ENCODE data around the gene CLEC4C.

Gene CLEC4C

GRCh38 chr12:7751394-7751793 is 4.2 kb upstream of the CLEC4C start:
- ChIA-PET CTCF (no interaction called here), POLR2A (no interaction called here)
- TF ChIP-seq L3MBTL2 (conservative IDR thresholded peaks at IDR 0.05) (no peak), HDGF (IDR thresholded peaks at IDR 0.05; ENCODE audit: borderline replicate concordance) (no peak), NFRKB (IDR thresholded peaks at IDR 0.05) (no peak), CTBP1 (IDR thresholded peaks at IDR 0.05; ENCODE audit: borderline replicate concordance) (no peak), SP1 (IDR thresholded peaks at IDR 0.05) (no peak), FOXK2 (IDR thresholded peaks at IDR 0.05) (no peak), FOXM1 (IDR thresholded peaks at IDR 0.05; ENCODE audit: borderline replicate concordance) (no peak), BHLHE40 (IDR thresholded peaks at IDR 0.05; ENCODE audit: borderline replicate concordance) (no peak), ELF4 (IDR thresholded peaks at IDR 0.05) (no peak), FOXA1 (IDR thresholded peaks at IDR 0.05) (no peak), ZNF384 (IDR thresholded peaks at IDR 0.05) (no peak), TARDBP (IDR thresholded peaks at IDR 0.05) (no peak), LEF1 (IDR thresholded peaks at IDR 0.05; ENCODE audit: borderline replicate concordance) (no peak), SUZ12 (IDR thresholded peaks at IDR 0.05) (no peak), ARNT (IDR thresholded peaks at IDR 0.05) (no peak)
- TF ChIP-seq, protein P1, sequence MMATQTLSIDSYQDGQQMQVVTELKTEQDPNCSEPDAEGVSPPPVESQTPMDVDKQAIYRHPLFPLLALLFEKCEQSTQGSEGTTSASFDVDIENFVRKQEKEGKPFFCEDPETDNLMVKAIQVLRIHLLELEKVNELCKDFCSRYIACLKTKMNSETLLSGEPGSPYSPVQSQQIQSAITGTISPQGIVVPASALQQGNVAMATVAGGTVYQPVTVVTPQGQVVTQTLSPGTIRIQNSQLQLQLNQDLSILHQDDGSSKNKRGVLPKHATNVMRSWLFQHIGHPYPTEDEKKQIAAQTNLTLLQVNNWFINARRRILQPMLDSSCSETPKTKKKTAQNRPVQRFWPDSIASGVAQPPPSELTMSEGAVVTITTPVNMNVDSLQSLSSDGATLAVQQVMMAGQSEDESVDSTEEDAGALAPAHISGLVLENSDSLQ (IDR thresholded peaks at IDR 0.05): no peak
- DNase-seq (ENCODE audit: extremely low spot score): no peak

GRCh38 chr12:7750350-7750749 is 3.2 kb upstream of the CLEC4C start:
- CTCF ChIA-PET: no interaction called here
- no peak for TF ChIP-seq ELF4 (IDR thresholded peaks at IDR 0.05)
- no peak for TF ChIP-seq L3MBTL2 (conservative IDR thresholded peaks at IDR 0.05)
- TF ChIP-seq SP1 (IDR thresholded peaks at IDR 0.05): no peak
- no peak for TF ChIP-seq HDGF (IDR thresholded peaks at IDR 0.05; ENCODE audit: borderline replicate concordance)
- TF ChIP-seq TARDBP (IDR thresholded peaks at IDR 0.05): no peak
- TF ChIP-seq, protein P1 (IDR thresholded peaks at IDR 0.05): no peak
- no peak for TF ChIP-seq FOXA1 (IDR thresholded peaks at IDR 0.05)
- no peak for DNase-seq (ENCODE audit: extremely low spot score)
- POLR2A ChIA-PET: no interaction called here

DNA sequence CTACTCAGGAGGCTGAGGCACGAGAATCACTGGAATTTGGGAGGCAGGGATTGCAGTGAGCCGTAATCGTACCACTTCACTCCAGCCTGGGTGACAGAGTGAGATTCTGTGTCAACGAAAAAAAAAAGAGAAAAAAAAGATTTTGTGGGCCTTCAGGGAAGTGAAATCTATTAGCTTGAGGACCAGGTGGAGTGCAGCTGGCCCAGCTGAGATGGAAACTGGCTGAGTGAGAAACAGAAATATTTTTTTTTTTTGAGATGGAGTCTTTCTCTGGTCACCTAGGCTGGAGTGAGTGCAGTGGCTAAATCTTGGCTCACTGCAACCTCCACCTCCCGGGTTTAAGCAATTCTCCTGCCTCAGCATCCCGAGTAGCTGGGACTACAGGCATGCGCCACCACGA is 2.3 kb upstream of the CLEC4C start:
- ChIA-PET POLR2A (no interaction called here), CTCF (no interaction called here)
- no peak for TF ChIP-seq NFRKB (IDR thresholded peaks at IDR 0.05)
- TF ChIP-seq BHLHE40 (IDR thresholded peaks at IDR 0.05; ENCODE audit: borderline replicate concordance): no peak
- no peak for TF ChIP-seq FOXM1 (IDR thresholded peaks at IDR 0.05; ENCODE audit: borderline replicate concordance)
- TF ChIP-seq, protein P1 (IDR thresholded peaks at IDR 0.05): no peak
- no peak for TF ChIP-seq FOXK2 (IDR thresholded peaks at IDR 0.05)
- TF ChIP-seq SUZ12 (IDR thresholded peaks at IDR 0.05): no peak
- no peak for TF ChIP-seq L3MBTL2 (conservative IDR thresholded peaks at IDR 0.05)
- TF ChIP-seq HDGF (IDR thresholded peaks at IDR 0.05; ENCODE audit: borderline replicate concordance): no peak
- no peak for DNase-seq (ENCODE audit: extremely low spot score)

GRCh38 chr12:7748852-7749251 is 1.7 kb upstream of the CLEC4C start:
- no peak for DNase-seq (ENCODE audit: extremely low spot score)
- POLR2A ChIA-PET: no interaction called here
- no peak for TF ChIP-seq FOXA1 (IDR thresholded peaks at IDR 0.05)
- TF ChIP-seq BHLHE40 (IDR thresholded peaks at IDR 0.05; ENCODE audit: borderline replicate concordance): no peak
- TF ChIP-seq SUZ12 (IDR thresholded peaks at IDR 0.05): no peak
- TF ChIP-seq, protein P1 (IDR thresholded peaks at IDR 0.05): no peak
- TF ChIP-seq HDGF (IDR thresholded peaks at IDR 0.05; ENCODE audit: borderline replicate concordance): no peak
- TF ChIP-seq L3MBTL2 (conservative IDR thresholded peaks at IDR 0.05): no peak
- no peak for TF ChIP-seq ZNF384 (IDR thresholded peaks at IDR 0.05)
- no peak for TF ChIP-seq SP1 (IDR thresholded peaks at IDR 0.05)
- no peak for TF ChIP-seq LEF1 (IDR thresholded peaks at IDR 0.05; ENCODE audit: borderline replicate concordance)
- TF ChIP-seq TARDBP (IDR thresholded peaks at IDR 0.05): no peak
- TF ChIP-seq FOXM1 (IDR thresholded peaks at IDR 0.05; ENCODE audit: borderline replicate concordance): no peak
- TF ChIP-seq ARNT (IDR thresholded peaks at IDR 0.05): no peak
- no peak for TF ChIP-seq CTBP1 (IDR thresholded peaks at IDR 0.05; ENCODE audit: borderline replicate concordance)
- CTCF ChIA-PET: interaction anchor here (0.6 kb wide), 1 partner anchor 584 kb away, joined by 4 read pairs; no protein-coding TSS in a partner anchor

DNA sequence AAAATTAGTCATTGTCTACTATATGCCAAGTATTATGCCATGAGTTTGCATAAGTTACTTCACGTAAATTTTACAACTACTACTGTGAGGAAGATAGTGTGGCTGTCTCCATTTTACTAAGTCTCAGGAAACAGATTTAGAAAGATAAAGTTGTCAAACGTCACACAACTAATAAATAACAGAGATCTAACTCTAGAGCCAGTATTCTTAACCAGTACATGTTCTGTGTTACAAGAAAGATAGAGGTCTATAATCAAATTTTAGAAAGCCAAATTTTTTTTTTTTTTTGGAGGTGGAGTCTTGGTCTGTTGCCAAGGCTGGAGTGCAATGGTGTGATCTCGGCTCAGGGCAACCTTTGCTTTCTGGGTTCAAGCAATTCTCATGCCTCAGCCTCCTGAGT is 14.2 kb downstream of the CLEC4C start:
- DNase-seq (ENCODE audit: extremely low spot score): no peak
- POLR2A ChIA-PET: no interaction called here
- no peak for TF ChIP-seq SUZ12 (IDR thresholded peaks at IDR 0.05)
- TF ChIP-seq FOXA1 (IDR thresholded peaks at IDR 0.05): no peak
- no peak for TF ChIP-seq NFRKB (IDR thresholded peaks at IDR 0.05)
- no peak for TF ChIP-seq LEF1 (IDR thresholded peaks at IDR 0.05; ENCODE audit: borderline replicate concordance)
- no peak for TF ChIP-seq FOXK2 (IDR thresholded peaks at IDR 0.05)
- TF ChIP-seq ZNF384 (IDR thresholded peaks at IDR 0.05): no peak
- TF ChIP-seq CTBP1 (IDR thresholded peaks at IDR 0.05; ENCODE audit: borderline replicate concordance): no peak
- no peak for TF ChIP-seq ELF4 (IDR thresholded peaks at IDR 0.05)
- TF ChIP-seq BHLHE40 (IDR thresholded peaks at IDR 0.05; ENCODE audit: borderline replicate concordance): no peak
- TF ChIP-seq HDGF (IDR thresholded peaks at IDR 0.05; ENCODE audit: borderline replicate concordance): no peak
- TF ChIP-seq TARDBP (IDR thresholded peaks at IDR 0.05): no peak
- no peak for TF ChIP-seq ARNT (IDR thresholded peaks at IDR 0.05)
- TF ChIP-seq FOXM1 (IDR thresholded peaks at IDR 0.05; ENCODE audit: borderline replicate concordance): no peak
- TF ChIP-seq SP1 (IDR thresholded peaks at IDR 0.05): no peak
- no peak for TF ChIP-seq L3MBTL2 (conservative IDR thresholded peaks at IDR 0.05)
- TF ChIP-seq, protein P1 (IDR thresholded peaks at IDR 0.05): no peak
- CTCF ChIA-PET: no interaction called here

Data from HEK293T (cell line).